Measurements from ENCODE around the gene RPL36AL. TPM values are rescaled to one million over a fixed set of nuclear protein-coding genes. Genes with fewer than 3 reads are reported as not detected.

The RPL36AL gene
- total RNA-seq, 1 donor from 2014 or later, result 352 TPM

DNA sequence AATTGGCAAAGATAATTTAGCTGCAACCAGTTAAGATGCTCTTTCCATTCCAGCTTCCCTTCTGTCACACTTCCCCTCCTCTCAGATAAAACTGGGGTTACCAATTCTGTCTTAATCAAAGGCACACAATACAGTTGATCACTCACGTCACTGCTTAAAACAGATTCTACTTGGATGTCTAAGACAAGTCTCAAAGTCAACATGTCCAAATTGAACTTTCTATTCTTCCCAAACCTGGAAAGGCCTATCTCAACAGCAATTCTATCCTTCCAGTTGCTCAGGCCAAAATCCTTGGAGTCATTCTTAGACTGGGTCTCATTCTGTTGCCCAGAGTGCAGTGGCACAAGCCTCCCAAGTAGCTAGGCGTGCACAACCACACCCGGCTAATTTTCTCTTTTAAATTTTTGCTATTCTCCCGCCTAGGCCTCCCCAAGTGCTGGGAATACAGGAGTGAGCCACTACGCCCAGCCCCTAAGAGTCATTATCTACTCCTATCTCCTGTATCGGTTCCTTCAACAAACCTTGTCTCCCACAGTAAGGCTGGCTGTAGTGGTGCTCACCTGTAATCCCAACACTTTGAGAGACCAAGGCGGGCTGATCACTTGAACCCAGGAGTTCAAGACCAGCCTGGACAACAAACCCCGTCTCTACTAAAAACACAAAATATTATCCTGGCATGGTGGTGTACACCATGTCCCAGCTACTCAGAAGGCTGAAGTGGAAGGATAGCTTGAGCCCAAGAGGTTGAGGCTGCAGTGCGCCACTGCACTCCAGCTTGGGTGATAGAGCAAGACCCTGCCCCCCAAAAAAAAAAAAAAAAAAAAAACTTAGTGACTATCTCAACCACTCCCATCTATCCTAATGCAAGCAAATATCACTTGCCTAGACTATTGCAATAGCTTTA is 39.0 kb downstream of the RPL36AL start:
- no peak for DNase-seq (ENCODE audit: low read depth, low spot score)

DNA sequence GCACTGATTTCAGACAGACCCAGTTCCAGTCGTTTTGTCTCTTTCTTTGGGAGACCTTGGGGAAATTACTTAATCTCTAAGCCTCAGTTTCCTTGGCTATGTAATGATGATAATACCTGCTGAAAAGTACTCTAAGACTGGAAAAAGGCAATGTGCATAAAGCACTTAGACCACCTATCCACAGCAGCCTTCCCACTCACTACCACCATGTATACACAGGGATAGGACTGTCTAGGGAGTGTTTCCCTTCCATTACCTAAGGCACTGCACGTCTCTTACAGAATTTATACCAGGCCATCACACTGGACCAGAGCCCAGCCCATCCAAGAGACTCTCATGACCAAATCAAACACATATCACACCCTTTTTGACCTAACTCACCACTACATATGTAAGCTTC is 40.6 kb downstream of the RPL36AL start:
- DNase-seq (ENCODE audit: low read depth, low spot score), result no peak

DNA sequence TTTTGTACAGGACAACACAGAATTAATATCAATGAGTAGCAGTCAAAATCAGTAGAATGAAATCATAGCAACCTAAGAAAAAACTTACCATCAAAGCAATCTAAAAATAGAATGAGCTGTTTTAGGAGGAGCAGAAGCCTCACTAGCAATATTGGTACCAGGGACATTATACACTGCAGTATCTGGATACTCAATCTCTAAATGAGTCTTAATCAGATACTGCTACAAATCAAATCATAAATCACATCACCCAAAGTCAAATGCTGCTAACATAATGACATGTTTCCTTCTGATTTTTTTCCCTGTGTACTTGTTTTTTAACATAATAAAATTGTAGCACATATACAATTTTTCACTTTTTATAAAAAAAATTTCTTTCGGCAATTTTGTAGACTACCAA is 42.3 kb downstream of the RPL36AL start:
- DNase-seq (ENCODE audit: low read depth, low spot score), result no peak

DNA sequence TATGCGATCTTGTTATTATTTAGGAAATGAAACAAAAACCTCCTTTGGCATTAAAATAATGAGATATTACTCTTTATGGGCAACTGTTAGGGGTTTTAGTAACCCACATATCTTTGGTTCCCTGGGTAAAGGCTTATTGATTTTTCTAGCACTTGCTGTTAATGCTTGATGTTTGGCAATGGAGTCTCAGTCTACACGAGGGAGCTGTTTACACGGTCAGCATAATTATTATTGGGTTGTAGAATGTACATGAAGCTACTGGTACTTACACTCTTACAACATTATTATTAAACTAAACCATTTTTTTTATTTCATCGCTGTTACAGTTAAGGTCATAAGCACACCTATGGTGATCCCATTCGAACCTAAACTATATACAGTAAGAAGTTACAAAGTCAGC is 46.4 kb downstream of the RPL36AL start:
- DNase-seq (ENCODE audit: low read depth, low spot score), result no peak

DNA sequence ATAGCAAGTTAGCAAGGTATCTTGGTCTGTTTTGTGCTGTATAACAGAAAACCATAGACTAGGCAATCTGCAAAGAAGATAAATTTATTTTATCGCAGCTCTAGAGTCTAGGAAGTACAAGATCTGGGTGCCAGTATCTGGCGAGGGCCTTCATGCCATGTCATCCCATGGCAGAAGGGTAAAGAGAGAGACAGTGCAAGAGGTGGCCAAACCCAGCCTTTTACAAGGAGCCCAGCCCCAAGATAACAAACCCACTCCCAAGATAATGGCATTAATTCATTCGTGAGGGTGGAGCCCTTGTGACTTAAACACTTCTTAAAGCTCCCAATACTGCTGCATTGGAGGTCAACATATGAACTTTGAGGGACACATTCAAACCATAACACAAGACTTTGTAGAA is 51.1 kb downstream of the RPL36AL start:
- DNase-seq (ENCODE audit: low read depth, low spot score), result no peak

Other genes with a start within 250 kb of the RPL36AL start
- gene RPS29, start 34.2 kb downstream of the RPL36AL start, total RNA-seq, result 490 and 1,766 TPM in 2 replicates
- 36.1 and 46.7 TPM in 2 replicates for gene LRR1, start 21.7 kb downstream of the RPL36AL start, total RNA-seq
- gene MGAT2, start 173 bp upstream of the RPL36AL start, total RNA-seq, result 105 and 127 TPM in 2 replicates
- gene DNAAF2, start 14.6 kb upstream of the RPL36AL start, total RNA-seq, result 10.2 TPM in 2 replicates
- gene POLE2, start 67.6 kb upstream of the RPL36AL start, total RNA-seq, result 14.8 and 18.2 TPM in 2 replicates
- 1.2 and 2.0 TPM in 2 replicates for gene KLHDC1, start 72.5 kb upstream of the RPL36AL start, total RNA-seq
- 65.6 and 75.8 TPM in 2 replicates for gene KLHDC2, start 147.5 kb upstream of the RPL36AL start, total RNA-seq
- gene NEMF, start 232.2 kb upstream of the RPL36AL start, total RNA-seq, result 46.1 and 67.0 TPM in 2 replicates